B cell (primary cell): ENCODE results near the gene KLHL24. TPM values are rescaled to one million over a fixed set of nuclear protein-coding genes. Genes with fewer than 3 reads are reported as not detected.
"Not testable (repeated sequence)": the region's sequence is repeated elsewhere in the genome, so short reads cannot be mapped to it uniquely, and the experiment has no call there.

ENCODE experiments used
- ATAC-seq: fragments of 200-7000 bp; cut with Tn5 transposase; one replicate; pipeline ENCODE4 v1.10.0; 2021; ENCODE audit warnings: low read depth, mild to moderate bottlenecking, moderate number of reproducible peaks, moderate library complexity
- CTCF ChIA-PET: fragments of 350-600 bp; sonication (Branson Sonifier 250); formaldehyde crosslinking; loops from one replicate; lab custom pipeline; 2021; ENCODE audit warnings: antibody characterized with exemption, inconsistent platforms; lab: Charles Lee
- POLR2A ChIA-PET: fragments of 350-600 bp; sonication (Branson Sonifier 250); formaldehyde crosslinking; loops from one replicate; lab custom pipeline; 2021; ENCODE audit warnings: antibody characterized with exemption; lab: Charles Lee
- DNase-seq: peaks from one replicate; pipeline ENCODE4 v3.0.0; 2013
- H2AFZ ChIP-seq: 2 replicates; pipeline ENCODE4 v1.6.1; 2012; ENCODE audit warnings: mild to moderate bottlenecking, low read depth, low read length; ENCODE audit not compliant: insufficient read depth, poor library complexity, severe bottlenecking
- H3K27ac ChIP-seq, 2 donors: 1 replicate in 1 of 2; 2 replicates in 1 of 2; pipeline ENCODE4 v1.5.1; 2012 to 2013; ENCODE audit warnings: low read length in 2 of 2, mild to moderate bottlenecking in 2 of 2, moderate library complexity in 1 of 2
- H3K27me3 ChIP-seq, 4 experiments: fragments of 200-600 bp in 1 of 4; sonication (generic) in 1 of 4; replicated peaks in 1 of 4; 1 replicate in 2 of 4; 2 replicates in 2 of 4; pipeline versions ENCODE4 v1.6.1 to v1.7.0; 2013 to 2016; ENCODE audit warnings: low read length in 3 of 4, mild to moderate bottlenecking in 2 of 4, mixed read lengths in 1 of 4, moderate library complexity in 1 of 4; ENCODE audit not compliant: insufficient read depth in 4 of 4, control insufficient read depth in 3 of 4; ENCODE audit errors: control extremely low read depth in 1 of 4
- H3K36me3 ChIP-seq, 2 experiments: replicated peaks in 1 of 2; 1 replicate in 1 of 2; 2 replicates in 1 of 2; pipeline versions ENCODE4 v1.6.1 to v1.7.1; 2013; ENCODE audit warnings: low read length in 1 of 2; ENCODE audit not compliant: insufficient read depth in 2 of 2, control insufficient read depth in 1 of 2; ENCODE audit errors: control extremely low read depth in 1 of 2, extremely low read depth in 1 of 2
- H3K4me1 ChIP-seq, 2 donors: fragments of 200-600 bp in 1 of 2; sonication (generic) in 1 of 2; 1 replicate in 1 of 2; 2 replicates in 1 of 2; pipeline versions ENCODE4 v1.5.1 to v1.6.1; 2013 to 2017; ENCODE audit warnings: low read length in 2 of 2; ENCODE audit not compliant: control insufficient read depth in 2 of 2, insufficient read depth in 2 of 2
- H3K4me2 ChIP-seq: replicated peaks from 2 replicates; pipeline ENCODE3; 2012; ENCODE audit warnings: mild to moderate bottlenecking, low read depth, low read length; ENCODE audit not compliant: poor library complexity, severe bottlenecking
- H3K4me3 ChIP-seq, 5 experiments: fragments of 200-600 bp in 1 of 5; sonication (generic) in 1 of 5; 1 replicate in 3 of 5; 2 replicates in 2 of 5; pipeline versions ENCODE4 v1.5.1 to v1.7.0; 2011 to 2016; ENCODE audit warnings: low read length in 4 of 5, mild to moderate bottlenecking in 4 of 5, low read depth in 2 of 5, control low read depth in 1 of 5, moderate library complexity in 1 of 5; ENCODE audit not compliant: insufficient read depth in 1 of 5; ENCODE audit errors: control extremely low read depth in 1 of 5, extremely low read depth in 1 of 5
- H3K79me2 ChIP-seq: fragments of 200-600 bp; sonication (generic); one replicate; pipeline ENCODE4 v1.6.0; 2016; ENCODE audit warnings: low read length; ENCODE audit not compliant: control insufficient read depth, insufficient read depth
- H3K9ac ChIP-seq: fragments of 200-600 bp; sonication (generic); 2 replicates; pipeline ENCODE4 v1.6.1; 2017; ENCODE audit warnings: mild to moderate bottlenecking, low read length, moderate library complexity
- H3K9me3 ChIP-seq, 3 donors: one replicate each; pipeline versions ENCODE4 v1.6.1 to v1.7.1; 2013; ENCODE audit warnings: low read length in 2 of 3; ENCODE audit not compliant: control insufficient read depth in 2 of 3, insufficient read depth in 1 of 3; ENCODE audit errors: control extremely low read depth in 1 of 3
- H4K20me1 ChIP-seq: 2 replicates; pipeline ENCODE4 v1.6.0; 2012; ENCODE audit warnings: mild to moderate bottlenecking, low read length; ENCODE audit not compliant: insufficient read depth, control insufficient read depth, poor library complexity, severe bottlenecking
- H3K27ac Mint-ChIP-seq: one replicate; pipeline ENCODE4 v1.8.0; 2021; ENCODE audit warnings: mixed read lengths
- H3K27me3 Mint-ChIP-seq: one replicate; pipeline ENCODE4 v1.8.0; 2021; ENCODE audit warnings: mixed read lengths
- H3K4me1 Mint-ChIP-seq: one replicate; pipeline ENCODE4 v1.8.0; 2021; ENCODE audit warnings: mixed read lengths
- H3K4me3 Mint-ChIP-seq: one replicate; pipeline ENCODE4 v1.8.0; 2021; ENCODE audit warnings: mixed read lengths
- H3K9me3 Mint-ChIP-seq: one replicate; pipeline ENCODE4 v1.8.0; 2022; ENCODE audit warnings: mixed read lengths; ENCODE audit not compliant: insufficient read depth
- EZH2 ChIP-seq: IDR thresholded peaks from 2 replicates; pipeline ENCODE4 v1.6.1; 2012; ENCODE audit warnings: borderline replicate concordance, low read depth, mild to moderate bottlenecking, moderate library complexity, low read length; ENCODE audit not compliant: insufficient read depth, poor library complexity, severe bottlenecking
- WGBS: methylation state at CpG from one replicate; pipeline ENCODE4 v1.1.5; 2013; ENCODE audit warnings: missing lambda C conversion rate; ENCODE audit not compliant: insufficient coverage; 5-methylcytosine and 5-hydroxymethylcytosine counted together
- intact Hi-C: fragments of 100-400 bp; cut with micrococcal nuclease; formaldehyde crosslinking; loops from one replicate; pipeline ENCODE4 v1.10.0; 2022
- polyA plus RNA-seq: library from polyadenylated mRNA; depleted of rRNA; stranded (reverse); fragments of >200 nt; gene quantifications from 2 replicates; pipeline ENCODE4 v1.2.3, GENCODE V29; 2012
- total RNA-seq, 2 donors: library from RNA; stranded (reverse); fragments of 120-200 nt in 1 of 2; gene quantifications; 1 replicate in 1 of 2; 2 replicates in 1 of 2; pipeline versions ENCODE4 v1.2.3 to v1.2.4, GENCODE V29; 2013 to 2022
- TF ChIP-seq, protein P1 (sequence below): fragments of 200-600 bp; IDR thresholded peaks from one replicate; pipeline ENCODE4 v1.8.0; 2022; ENCODE audit warnings: antibody characterized with exemption, mild to moderate bottlenecking

Gene KLHL24
- total and polyA plus RNA-seq, 2 donors (not counting 1 experiment from before 2014, with no cell fraction given) = 37.4 to 134 TPM

DNA sequence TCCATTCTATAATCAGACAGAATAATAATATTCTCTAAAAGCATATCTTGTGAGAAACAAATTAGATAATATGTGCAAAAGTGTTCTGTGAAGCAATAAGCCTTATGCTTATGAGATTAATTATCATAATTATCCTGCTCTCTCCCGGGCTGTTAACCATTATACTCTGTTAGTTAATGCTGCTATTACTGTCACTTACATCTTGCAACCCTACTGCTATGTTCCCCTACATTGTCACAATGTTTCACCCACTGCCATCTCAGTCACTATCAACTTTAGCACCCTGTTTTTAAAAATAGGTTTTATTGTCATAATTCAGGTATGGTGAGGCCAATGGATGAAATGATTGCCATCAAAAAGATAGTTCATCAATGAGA lies 15.2 kb upstream of the KLHL24 start:
- peaks cover 0 to 4% (median 0%) of the 10 kb centered on the region in 3 donors for H3K9me3 ChIP-seq
- H3K4me2 ChIP-seq = no peak overlapping the region
- no peak overlapping the region for H3K9ac ChIP-seq
- no peaks in the 10 kb centered on the region for H3K4me1 ChIP-seq
- no peaks in the 10 kb centered on the region for H3K79me2 ChIP-seq
- no peak overlapping the region for H2AFZ ChIP-seq
- H3K9me3 Mint-ChIP-seq = no peaks in the 10 kb centered on the region
- ATAC-seq (no peak), DNase-seq (no peak)
- no peaks in the 10 kb centered on the region for H3K36me3 ChIP-seq
- POLR2A ChIA-PET = no interaction called here
- no CpG with 5 or more reads among the region's 1 CpG for WGBS
- H3K4me3 Mint-ChIP-seq = no peak overlapping the region
- TF ChIP-seq, protein P1, sequence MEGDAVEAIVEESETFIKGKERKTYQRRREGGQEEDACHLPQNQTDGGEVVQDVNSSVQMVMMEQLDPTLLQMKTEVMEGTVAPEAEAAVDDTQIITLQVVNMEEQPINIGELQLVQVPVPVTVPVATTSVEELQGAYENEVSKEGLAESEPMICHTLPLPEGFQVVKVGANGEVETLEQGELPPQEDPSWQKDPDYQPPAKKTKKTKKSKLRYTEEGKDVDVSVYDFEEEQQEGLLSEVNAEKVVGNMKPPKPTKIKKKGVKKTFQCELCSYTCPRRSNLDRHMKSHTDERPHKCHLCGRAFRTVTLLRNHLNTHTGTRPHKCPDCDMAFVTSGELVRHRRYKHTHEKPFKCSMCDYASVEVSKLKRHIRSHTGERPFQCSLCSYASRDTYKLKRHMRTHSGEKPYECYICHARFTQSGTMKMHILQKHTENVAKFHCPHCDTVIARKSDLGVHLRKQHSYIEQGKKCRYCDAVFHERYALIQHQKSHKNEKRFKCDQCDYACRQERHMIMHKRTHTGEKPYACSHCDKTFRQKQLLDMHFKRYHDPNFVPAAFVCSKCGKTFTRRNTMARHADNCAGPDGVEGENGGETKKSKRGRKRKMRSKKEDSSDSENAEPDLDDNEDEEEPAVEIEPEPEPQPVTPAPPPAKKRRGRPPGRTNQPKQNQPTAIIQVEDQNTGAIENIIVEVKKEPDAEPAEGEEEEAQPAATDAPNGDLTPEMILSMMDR = no peak
- TF ChIP-seq EZH2 = no peak
- no peaks in the 10 kb centered on the region for H3K4me1 Mint-ChIP-seq
- no peaks in the 10 kb centered on the region for H3K27me3 ChIP-seq
- no peak overlapping the region for H3K4me3 ChIP-seq
- H4K20me1 ChIP-seq = no peaks in the 10 kb centered on the region
- H3K27me3 Mint-ChIP-seq = no peaks in the 10 kb centered on the region
- CTCF ChIA-PET = no interaction called here
- H3K27ac ChIP-seq = no peak overlapping the region
- intact Hi-C loops = no loop called here
- no peak overlapping the region for H3K27ac Mint-ChIP-seq

DNA sequence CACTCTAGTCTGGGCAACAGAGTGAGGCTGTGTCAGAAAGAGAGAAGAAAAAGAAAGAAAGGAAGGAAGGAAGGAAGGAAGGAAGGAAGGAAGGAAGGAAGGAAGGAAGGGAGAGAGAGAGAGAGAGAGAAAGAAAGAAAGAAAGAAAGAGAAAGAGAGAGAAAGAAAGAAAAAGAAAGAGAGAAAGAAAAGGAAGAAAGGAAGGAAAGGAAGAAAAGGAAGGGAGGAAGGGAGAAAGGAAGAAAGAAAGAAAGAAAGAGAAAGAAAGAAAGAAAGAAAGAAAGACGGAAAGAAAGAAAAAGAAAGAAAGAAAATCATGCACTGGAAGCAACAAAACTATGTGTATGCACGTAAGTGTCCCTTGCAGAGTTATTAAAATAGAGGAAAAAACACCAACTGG lies 12.9 kb upstream of the KLHL24 start:
- H3K9ac ChIP-seq, POLR2A ChIA-PET, H3K4me1 Mint-ChIP-seq, H3K4me2 ChIP-seq, H2AFZ ChIP-seq, H3K4me3 Mint-ChIP-seq, H3K27ac Mint-ChIP-seq, H3K27ac ChIP-seq, H3K4me3 ChIP-seq, ATAC-seq, H3K9me3 ChIP-seq, H3K27me3 Mint-ChIP-seq, H3K4me1 ChIP-seq, H3K9me3 Mint-ChIP-seq, H3K27me3 ChIP-seq, H3K79me2 ChIP-seq, H3K36me3 ChIP-seq, intact Hi-C loops, DNase-seq, H4K20me1 ChIP-seq: not testable (repeated sequence)
- TF ChIP-seq, protein P1 = peak; percentile 11
- WGBS = no CpG with 5 or more reads among the region's 2 CpGs
- CTCF ChIA-PET = interaction anchor here (0.6 kb wide), 1 partner anchor 89 kb away, joined by 6 read pairs; no protein-coding TSS in a partner anchor
